Astrocyte of the hippocampus (primary cell): ENCODE data around the gene NCDN.

Source experiments
- DNase-seq: peaks from one replicate; pipeline ENCODE4 v3.0.0; 2011; ENCODE audit warnings: low read depth, low spot score

Gene NCDN, protein sequence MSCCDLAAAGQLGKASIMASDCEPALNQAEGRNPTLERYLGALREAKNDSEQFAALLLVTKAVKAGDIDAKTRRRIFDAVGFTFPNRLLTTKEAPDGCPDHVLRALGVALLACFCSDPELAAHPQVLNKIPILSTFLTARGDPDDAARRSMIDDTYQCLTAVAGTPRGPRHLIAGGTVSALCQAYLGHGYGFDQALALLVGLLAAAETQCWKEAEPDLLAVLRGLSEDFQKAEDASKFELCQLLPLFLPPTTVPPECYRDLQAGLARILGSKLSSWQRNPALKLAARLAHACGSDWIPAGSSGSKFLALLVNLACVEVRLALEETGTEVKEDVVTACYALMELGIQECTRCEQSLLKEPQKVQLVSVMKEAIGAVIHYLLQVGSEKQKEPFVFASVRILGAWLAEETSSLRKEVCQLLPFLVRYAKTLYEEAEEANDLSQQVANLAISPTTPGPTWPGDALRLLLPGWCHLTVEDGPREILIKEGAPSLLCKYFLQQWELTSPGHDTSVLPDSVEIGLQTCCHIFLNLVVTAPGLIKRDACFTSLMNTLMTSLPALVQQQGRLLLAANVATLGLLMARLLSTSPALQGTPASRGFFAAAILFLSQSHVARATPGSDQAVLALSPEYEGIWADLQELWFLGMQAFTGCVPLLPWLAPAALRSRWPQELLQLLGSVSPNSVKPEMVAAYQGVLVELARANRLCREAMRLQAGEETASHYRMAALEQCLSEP

DNA sequence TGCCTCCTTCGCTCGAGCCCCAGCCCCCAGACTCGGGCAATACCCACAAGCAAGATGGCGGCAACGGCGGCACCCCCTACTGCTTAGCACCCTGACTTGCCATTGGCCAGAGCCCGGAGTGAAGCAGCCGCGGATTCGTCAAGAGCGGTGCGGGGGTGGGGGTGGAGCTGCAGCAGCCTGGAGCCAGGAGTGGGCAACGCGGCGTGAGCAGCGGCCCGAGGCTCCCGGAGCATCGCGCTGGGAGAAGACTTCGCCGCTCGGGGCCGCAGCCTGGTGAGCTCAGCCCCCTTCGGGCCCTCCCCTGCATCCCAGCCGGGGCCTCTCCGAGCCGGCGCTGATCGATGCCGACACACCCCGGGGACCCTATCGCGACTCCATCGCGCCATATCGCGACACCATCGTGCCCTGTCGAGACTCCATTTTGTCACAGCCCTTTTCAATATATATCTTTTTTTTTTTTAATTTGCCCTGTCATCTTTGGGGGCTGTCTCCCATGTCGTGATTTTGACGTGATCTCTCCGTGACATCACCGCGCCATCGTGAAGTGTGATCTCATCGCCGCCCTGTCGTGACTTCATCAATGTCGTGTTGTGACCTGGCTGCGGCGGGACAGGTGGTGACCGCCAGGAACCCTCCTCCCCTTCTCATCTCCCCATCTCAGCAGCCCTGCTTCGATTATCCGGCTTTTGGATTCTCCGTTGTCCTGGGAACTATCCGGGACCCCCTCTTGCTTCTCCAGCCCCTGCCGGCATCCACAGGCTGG, at the start of gene NCDN:
TSS of gene NCDN (plus strand) at position 189 of the 763 bp plus-strand sequence. CDS start at position 581, 392 bp downstream.
- DNase-seq, result peak; percentile 99

- no peak for DNase-seq
Measured at GRCh38 chr1:35507947-35508346, 49.7 kb upstream of the NCDN start.

DNA sequence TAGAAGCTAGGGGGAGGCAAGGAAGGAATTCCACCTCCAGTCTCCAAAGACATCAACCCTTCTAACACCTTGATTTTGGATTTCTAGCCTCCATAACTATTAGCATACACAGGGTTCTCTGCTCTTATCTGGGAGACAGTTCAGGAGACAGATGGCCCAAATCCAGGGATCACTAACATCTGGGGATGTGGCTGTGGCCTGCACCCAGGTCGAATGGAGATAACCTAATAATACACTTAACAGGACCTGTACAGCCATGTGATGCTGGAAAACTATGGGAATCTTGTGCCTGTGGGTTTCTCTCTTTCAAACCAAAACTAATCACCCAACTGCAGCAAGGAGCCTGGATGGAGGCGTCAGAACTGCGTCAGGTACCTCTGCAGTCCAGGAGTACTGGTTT, 48.0 kb upstream of the NCDN start:
- no peak for DNase-seq

- no peak for DNase-seq
Measured at GRCh38 chr1:35511305-35511704, 46.3 kb upstream of the NCDN start.

DNA sequence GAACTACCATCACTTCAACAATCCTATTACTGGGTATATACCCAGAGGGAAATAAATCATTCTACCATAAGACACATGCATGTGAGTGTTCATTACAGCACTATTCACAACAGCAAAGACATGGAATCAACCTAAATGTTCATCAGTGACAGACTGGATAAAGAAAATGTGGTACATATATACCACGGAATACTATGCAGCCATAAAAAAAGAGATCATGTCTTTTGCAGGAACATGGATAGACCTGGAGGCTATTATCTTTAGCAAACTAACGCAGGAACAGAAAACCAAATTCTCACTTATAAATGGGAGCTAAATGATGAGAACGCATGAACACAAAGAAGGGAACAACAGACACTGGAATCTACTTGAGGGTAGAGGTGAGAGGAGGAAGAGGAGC, 39.4 kb upstream of the NCDN start:
- DNase-seq, result no peak

GRCh38 chr1:35519432-35519831, 38.2 kb upstream of the NCDN start:
- no peak for DNase-seq

DNA sequence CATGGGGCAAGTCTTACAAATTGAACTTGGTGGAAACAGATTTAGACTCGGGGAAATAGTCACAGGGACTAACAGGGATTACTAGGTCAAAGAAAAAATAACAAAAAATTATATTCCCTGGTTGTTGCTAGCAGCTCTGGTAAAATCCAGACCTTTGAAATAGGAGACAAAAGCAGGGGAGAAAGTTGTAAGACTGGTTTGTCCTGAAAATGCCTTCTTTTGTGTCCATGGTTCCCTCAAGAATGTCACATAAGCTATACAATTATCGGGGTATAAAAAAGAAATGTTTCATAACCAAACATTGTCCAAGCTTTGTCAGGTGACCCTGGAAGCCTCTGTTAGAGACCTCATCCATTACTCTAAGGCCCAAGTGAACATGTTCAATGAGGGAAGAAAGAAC, 33.5 kb upstream of the NCDN start:
- DNase-seq, result no peak

DNA sequence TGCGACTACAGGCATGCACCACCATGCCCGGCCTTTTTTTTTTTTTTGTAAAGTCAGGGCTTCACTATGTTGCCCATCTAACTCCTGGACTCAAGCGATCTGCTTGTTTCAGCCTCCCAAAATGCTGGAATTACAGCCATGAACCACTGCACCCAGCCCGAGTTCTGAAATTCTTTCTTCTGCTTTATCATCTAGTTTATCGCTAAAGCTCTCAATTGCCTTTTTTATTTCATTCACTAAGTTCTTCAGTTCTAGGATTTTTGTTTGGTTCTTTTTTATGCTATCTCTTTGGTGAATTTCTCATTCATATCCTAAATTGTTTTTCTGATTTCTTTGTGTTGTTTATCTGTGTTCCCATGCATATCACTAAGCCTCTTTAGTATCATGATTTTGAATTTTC, 27.4 kb upstream of the NCDN start:
- DNase-seq, result no peak

DNA sequence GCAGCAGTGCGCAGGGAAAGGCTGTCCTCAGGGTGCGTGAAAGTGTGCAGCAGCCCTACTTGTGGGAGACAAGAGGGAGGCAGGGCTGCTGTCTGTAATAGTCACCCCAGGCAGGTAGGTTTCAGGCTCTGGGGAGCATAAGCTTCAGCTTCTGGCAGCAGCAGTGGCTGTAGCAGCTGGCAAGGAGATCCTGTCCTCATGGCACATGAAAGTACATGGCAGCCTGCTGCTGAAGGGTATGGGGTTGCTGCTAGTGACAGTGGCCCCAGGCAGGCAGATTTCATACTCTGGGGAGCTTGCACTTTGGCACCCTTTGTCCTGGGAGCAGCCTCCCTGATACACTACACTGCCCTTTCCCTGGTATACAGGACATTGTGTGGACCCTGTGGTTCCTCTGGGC, 26.7 kb upstream of the NCDN start:
- DNase-seq, result no peak

DNA sequence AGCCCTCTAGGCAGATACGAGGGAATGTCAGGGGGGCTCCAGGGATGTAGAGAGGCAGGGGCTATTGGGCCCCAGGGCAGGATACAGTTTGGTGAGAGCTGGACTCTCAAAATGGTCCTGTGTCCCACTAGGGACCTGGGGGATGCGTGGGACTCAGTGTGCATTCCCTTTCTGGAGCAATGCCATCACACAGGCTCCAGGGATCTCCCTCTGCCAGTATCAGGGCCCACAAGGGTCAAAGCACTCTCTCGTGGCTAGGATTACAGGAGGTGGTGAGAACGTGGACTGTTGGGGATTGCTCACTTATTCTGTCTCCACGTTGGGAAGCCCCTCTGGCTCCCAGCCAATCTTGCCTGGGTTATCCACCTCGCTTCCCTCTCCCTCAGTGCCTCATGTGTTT, 26.2 kb upstream of the NCDN start:
- no peak for DNase-seq

DNA sequence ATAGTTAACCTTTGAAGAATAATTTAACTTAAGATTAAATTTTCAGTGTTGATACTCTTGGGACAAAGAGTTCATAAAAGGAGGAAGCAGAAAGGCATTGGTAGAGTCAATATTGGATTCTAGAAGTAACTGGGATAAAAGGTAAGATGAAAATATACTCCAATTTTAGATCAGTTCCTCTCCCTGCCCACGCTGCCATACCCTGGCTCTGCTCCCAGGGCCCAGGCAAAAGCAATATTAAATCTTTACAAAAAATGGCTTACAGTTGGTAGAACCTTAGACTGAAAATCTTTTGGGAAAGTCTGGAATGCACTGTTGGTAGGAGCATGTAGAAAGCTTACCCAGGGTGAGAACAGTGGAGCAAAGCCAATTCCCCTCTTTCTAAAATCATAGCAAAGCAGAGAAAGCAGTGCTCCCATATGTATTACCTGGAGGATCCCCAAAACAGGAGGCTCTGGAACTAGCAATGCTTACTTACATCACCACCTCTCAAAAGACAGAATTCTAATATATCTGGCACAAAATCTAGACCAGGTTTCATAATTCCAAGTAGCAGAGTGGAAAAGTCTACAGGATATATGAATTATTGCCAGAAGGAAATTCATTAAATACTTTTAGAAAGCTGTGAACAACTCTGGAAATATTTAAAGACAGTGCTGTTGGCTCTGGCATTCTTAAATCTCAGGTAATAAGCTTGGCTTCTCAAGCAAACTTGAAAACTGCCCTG, 24.9 kb upstream of the NCDN start:
- peak; percentile 10 for DNase-seq

GRCh38 chr1:35533586-35533985, 24.0 kb upstream of the NCDN start:
- no peak for DNase-seq

GRCh38 chr1:35535243-35535642, 22.4 kb upstream of the NCDN start:
- DNase-seq, result peak; percentile 41

GRCh38 chr1:35536556-35537162, 20.9 kb upstream of the NCDN start:
- no peak for DNase-seq

DNA sequence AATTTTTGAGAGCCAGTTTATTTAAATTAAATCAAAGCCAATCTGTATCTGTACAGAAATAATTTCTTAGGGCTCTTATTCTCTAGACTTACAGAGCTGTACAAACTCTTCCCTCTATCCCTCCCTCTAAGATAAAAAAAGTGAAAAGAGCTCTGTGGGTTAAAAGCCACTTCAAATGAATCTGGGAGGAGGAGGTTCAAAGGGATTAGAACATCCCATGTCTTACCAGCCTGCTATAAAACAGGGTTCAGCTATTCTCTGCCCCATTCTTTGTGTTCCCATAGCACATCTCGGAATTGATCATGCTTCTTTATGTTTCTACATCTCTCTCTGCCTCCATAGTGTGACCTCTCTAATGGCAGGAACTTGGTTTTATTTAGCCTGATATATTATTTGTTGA, 19.8 kb upstream of the NCDN start:
- DNase-seq, result no peak

DNA sequence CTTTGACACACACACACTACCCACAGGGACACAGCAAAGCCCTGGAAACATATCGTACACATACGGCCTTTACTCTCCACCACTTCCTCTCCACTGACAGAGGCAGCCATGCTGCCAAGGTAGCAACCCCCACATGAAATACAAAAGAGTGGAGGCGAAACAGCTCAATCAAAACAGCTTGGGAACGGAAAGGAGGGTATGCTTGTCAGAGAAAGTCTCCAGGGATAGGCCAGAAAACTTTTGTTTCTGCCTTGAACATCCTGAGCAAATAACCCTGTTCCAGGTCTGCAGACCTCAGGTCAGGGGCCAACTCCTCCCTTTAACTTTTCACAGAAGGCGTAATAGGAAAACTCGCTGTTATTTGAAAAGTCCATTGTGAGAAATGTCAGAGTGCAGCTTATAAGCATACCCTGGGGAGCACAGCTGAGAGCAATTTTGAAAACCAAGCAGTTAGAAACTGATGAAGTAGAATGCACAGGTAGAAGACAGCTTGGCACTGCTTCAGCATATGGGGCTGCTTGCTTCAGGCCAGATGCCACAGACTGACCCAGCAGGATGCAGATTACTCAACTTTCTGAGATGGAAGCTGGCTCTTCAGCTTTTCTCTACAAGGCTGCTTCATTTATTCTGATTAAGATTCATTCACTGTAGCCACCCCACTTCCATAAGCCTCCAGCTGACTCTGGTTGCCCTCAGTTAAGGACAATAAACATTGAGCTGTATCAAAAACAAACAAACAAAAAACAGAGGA, 18.4 kb upstream of the NCDN start:
- peak; percentile 38 for DNase-seq

GRCh38 chr1:35539824-35540261, 17.8 kb upstream of the NCDN start:
- DNase-seq, result peak; percentile 50

DNA sequence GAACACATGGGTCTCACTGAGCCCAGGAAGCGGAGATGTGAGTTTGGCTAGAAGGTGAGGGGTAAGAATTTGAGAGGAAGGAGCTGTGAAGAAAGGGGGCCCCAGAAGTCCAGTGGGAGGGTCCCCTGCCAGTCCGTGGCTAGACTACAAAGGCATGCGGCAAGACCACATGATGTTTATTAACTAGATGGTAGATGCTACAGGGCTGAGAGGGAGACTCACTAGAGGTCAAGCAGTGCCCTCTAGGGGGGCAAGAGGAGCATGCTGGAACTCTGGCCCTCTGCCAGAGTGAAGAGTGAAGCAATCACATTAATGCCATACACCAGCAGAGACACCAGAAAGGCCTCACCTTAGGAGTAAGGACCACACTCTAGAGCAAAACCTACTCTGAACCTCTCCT, 12.6 kb upstream of the NCDN start:
- peak; percentile 62 for DNase-seq

DNA sequence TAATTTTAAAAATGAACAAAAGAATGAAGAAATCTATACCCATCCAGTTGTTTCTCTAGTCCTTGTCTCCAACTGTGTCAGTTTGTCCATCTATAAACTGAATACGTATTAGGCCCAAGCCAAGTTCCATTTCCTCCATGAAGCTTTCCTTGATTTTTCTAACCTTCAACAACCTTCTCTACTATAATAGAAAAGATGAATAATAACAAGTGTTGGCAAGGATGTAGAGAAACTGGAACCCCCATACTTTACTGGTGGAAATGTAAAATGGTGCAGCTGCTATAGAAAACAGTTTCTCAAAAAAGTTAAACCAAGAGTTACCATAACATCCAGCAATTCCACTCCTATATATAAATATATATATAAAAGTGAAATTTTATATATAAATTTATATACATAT, 11.0 kb upstream of the NCDN start:
- DNase-seq, result no peak

- no peak for DNase-seq
Measured at GRCh38 chr1:35553851-35554250, 3.7 kb upstream of the NCDN start.
